Ishikawa (cell line): ENCODE data around the gene ZNF322.

Experiments
- CEBPB ChIP-seq: IDR thresholded peaks from 2 replicates; pipeline ENCODE4 v1.6.1; 2012
- CREB1 ChIP-seq: IDR thresholded peaks from 2 replicates; pipeline ENCODE4 v1.6.1; 2012; ENCODE audit warnings: low read depth
- EGR1 ChIP-seq: IDR thresholded peaks from 2 replicates; pipeline ENCODE4 v1.6.1; 2012
- EP300 ChIP-seq: IDR thresholded peaks from 2 replicates; pipeline ENCODE4 v1.6.1; 2012; ENCODE audit warnings: borderline replicate concordance
- FOXM1 ChIP-seq: IDR thresholded peaks from 2 replicates; pipeline ENCODE4 v1.6.1; 2012; ENCODE audit warnings: low read depth, borderline replicate concordance
- MAX ChIP-seq: IDR thresholded peaks from 2 replicates; pipeline ENCODE4 v1.6.1; 2012
- RAD21 ChIP-seq: IDR thresholded peaks from 2 replicates; pipeline ENCODE4 v1.6.1; 2012; ENCODE audit warnings: low read depth
- TAF1 ChIP-seq: IDR thresholded peaks from 2 replicates; pipeline ENCODE4 v1.6.1; 2012; ENCODE audit warnings: low read depth, mild to moderate bottlenecking
- TCF12 ChIP-seq: IDR thresholded peaks from 2 replicates; pipeline ENCODE4 v1.6.1; 2012; ENCODE audit warnings: low read depth
- TEAD4 ChIP-seq: IDR thresholded peaks from 2 replicates; pipeline ENCODE4 v1.6.1; 2012
- YY1 ChIP-seq: IDR thresholded peaks from 2 replicates; pipeline ENCODE4 v1.6.1; 2012; ENCODE audit warnings: low read depth
- ZBTB7A ChIP-seq: IDR thresholded peaks from 2 replicates; pipeline ENCODE4 v1.6.1; 2012; ENCODE audit warnings: low read depth
- TF ChIP-seq, protein P1 (sequence below): IDR thresholded peaks from 2 replicates; pipeline ENCODE4 v1.6.1; 2012
- TF ChIP-seq, protein P2 (sequence below): IDR thresholded peaks from 2 replicates; pipeline ENCODE4 v1.6.1; 2012; ENCODE audit warnings: low read depth, mild to moderate bottlenecking

ZNF322 gene

DNA sequence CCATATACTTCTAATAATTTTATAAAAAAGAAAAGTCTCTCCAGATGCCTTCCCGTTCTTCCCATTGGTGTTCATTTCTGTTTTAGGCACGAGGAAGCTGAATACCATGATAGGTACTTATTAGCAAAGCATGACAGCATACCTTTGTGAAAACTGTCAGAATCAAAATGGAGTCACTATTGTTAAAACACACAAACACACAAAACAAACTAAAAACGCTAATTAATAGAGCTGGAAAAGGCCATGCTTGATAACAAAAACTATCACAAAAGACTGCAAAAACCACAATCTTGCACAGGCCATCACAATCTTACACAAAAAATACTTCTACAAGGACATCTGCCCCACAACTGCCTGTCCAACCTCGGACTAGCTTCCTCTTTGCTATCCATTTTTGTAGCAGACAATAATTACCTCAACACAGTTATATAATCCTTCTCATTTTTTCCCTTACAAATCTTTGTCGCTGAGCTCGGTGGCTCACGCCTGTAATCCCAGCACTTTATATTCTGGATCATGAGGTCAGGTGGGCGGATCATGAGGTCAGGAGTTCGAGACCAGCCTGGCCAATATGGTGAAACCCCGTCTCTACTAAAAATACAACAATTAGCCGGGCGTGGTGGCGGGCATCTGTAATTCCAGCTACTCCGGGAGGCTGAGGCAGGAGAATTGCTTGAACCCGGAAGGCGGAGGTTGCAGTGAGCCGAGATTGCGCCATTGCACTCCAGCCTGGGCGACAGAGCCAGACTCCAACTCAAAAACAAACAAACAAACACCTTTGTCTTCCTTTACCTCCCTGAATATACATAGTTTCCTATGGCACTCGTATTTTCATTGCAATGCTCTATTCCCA lies 66.0 kb downstream of the ZNF322 start:
- no peak for TF ChIP-seq YY1
- TF ChIP-seq, protein P1, sequence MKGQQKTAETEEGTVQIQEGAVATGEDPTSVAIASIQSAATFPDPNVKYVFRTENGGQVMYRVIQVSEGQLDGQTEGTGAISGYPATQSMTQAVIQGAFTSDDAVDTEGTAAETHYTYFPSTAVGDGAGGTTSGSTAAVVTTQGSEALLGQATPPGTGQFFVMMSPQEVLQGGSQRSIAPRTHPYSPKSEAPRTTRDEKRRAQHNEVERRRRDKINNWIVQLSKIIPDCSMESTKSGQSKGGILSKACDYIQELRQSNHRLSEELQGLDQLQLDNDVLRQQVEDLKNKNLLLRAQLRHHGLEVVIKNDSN = no peak
- no peak for TF ChIP-seq CEBPB
- no peak for TF ChIP-seq CREB1

- TF ChIP-seq TAF1 (no peak), CEBPB (no peak), ZBTB7A (no peak), EP300 (no peak), CREB1 (no peak), TCF12 (no peak), RAD21 (no peak), FOXM1 (no peak), TEAD4 (no peak), MAX (no peak), YY1 (no peak), EGR1 (no peak)
- TF ChIP-seq, protein P2, sequence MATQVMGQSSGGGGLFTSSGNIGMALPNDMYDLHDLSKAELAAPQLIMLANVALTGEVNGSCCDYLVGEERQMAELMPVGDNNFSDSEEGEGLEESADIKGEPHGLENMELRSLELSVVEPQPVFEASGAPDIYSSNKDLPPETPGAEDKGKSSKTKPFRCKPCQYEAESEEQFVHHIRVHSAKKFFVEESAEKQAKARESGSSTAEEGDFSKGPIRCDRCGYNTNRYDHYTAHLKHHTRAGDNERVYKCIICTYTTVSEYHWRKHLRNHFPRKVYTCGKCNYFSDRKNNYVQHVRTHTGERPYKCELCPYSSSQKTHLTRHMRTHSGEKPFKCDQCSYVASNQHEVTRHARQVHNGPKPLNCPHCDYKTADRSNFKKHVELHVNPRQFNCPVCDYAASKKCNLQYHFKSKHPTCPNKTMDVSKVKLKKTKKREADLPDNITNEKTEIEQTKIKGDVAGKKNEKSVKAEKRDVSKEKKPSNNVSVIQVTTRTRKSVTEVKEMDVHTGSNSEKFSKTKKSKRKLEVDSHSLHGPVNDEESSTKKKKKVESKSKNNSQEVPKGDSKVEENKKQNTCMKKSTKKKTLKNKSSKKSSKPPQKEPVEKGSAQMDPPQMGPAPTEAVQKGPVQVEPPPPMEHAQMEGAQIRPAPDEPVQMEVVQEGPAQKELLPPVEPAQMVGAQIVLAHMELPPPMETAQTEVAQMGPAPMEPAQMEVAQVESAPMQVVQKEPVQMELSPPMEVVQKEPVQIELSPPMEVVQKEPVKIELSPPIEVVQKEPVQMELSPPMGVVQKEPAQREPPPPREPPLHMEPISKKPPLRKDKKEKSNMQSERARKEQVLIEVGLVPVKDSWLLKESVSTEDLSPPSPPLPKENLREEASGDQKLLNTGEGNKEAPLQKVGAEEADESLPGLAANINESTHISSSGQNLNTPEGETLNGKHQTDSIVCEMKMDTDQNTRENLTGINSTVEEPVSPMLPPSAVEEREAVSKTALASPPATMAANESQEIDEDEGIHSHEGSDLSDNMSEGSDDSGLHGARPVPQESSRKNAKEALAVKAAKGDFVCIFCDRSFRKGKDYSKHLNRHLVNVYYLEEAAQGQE = no peak
- TF ChIP-seq, protein P1 = no peak
Observed at GRCh38 chr6:26592649-26593048, 66.9 kb downstream of the ZNF322 start.

DNA sequence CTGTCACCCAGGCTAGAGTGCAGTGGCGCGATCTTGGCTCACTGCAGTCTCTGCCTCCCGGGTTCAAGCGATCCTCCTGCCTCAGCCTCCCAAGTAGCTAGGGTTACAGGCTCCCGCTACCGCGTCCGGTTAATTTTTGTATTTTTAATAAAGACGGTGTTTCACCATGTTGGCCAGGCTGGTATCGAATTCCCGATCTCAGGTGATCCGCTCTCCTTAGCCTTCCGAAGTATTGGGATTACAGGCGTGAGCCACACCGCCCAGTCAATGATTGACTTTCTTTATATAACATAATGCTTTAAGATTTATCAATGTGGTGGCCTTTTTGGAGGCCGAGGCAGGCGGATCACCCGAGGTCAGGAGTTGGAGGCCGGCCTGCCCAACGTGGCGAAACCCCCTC lies 70.6 kb downstream of the ZNF322 start:
- no peak for TF ChIP-seq RAD21
- TF ChIP-seq, protein P2 = no peak
- TF ChIP-seq TAF1 = no peak
- no peak for TF ChIP-seq FOXM1
- TF ChIP-seq CEBPB = no peak
